GM12873 (cell line): ENCODE results near the gene VPS13C.

Experiments
- CTCF ChIP-seq: IDR thresholded peaks from 2 replicates; pipeline ENCODE4 v1.5.1; 2012; ENCODE audit warnings: low read depth, mild to moderate bottlenecking, moderate library complexity, low read length, control low read depth; ENCODE audit not compliant: insufficient read depth; ENCODE audit errors: missing control alignments

Gene VPS13C

DNA sequence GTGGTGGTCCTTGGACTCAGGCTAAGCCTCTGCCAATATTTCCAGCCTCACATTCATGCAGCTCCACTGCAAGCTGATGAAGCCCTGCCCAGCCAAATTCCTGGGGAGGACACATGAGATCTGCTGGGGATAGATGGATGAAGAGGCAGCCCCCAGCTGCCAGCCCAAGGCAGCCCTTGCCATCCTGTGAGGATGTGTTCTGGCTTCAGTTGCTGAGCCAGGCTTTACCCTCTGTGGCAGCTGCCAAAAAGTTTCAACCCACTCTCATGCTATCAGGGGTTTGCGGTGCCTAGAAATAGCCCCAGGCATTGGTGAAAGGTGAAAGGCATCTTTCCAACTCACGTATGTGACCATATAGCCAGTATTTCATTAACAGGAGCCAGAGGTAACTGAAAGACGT, 44.2 kb upstream of the VPS13C start:
- TF ChIP-seq CTCF, result no peak

- TF ChIP-seq CTCF, result no peak
Measured at GRCh38 chr15:62103431-62103830, 43.2 kb upstream of the VPS13C start.

DNA sequence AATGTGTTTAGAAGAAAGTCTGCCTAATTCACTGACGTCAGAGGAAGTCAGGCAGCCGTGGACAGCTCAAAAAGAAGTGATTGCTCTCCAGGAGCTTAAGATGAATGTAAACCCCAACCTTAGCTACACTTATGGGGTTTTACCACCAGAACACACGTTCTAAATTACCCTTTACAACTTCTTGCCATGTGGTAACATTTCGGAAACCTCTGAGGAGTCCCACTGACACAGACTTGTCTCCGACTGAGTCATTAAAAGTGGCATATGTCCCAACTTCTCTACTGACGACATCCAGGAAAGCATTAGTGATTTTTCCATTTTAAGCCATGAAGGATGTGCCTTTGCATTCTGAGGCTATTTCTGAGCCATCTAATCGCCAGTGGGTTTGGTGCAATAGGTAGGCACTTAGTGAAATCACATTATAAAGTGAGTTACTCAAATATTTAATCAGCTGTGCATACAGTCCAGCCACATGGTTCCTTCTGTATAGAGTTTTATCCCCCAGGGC, 38.9 kb upstream of the VPS13C start:
- no peak for TF ChIP-seq CTCF

GRCh38 chr15:62094388-62094787, 34.1 kb upstream of the VPS13C start:
- no peak for TF ChIP-seq CTCF

GRCh38 chr15:62093809-62094208, 33.6 kb upstream of the VPS13C start:
- TF ChIP-seq CTCF, result no peak

- TF ChIP-seq CTCF, result no peak
Measured at GRCh38 chr15:62090988-62091387, 30.7 kb upstream of the VPS13C start.

- no peak for TF ChIP-seq CTCF
Measured at GRCh38 chr15:62089616-62090015, 29.4 kb upstream of the VPS13C start.
